ENCODE data around the gene ARL5B.
"Not testable (repeated sequence)": the region's sequence is repeated elsewhere in the genome, so short reads cannot be mapped to it uniquely, and the experiment has no call there.

ARL5B gene, protein sequence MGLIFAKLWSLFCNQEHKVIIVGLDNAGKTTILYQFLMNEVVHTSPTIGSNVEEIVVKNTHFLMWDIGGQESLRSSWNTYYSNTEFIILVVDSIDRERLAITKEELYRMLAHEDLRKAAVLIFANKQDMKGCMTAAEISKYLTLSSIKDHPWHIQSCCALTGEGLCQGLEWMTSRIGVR

GRCh38 chr10:18659125-18659818 is at the start of gene ARL5B:
Gene ARL5B (plus strand): TSS chr10:18659431. CDS start chr10:18659638, 207 bp downstream.
- peak; percentile 97 for DNase-seq (ENCODE audit: low spot score)

GRCh38 chr10:18610517-18610916 is 48.7 kb upstream of the ARL5B start:
- DNase-seq (ENCODE audit: low spot score), result no peak

DNA sequence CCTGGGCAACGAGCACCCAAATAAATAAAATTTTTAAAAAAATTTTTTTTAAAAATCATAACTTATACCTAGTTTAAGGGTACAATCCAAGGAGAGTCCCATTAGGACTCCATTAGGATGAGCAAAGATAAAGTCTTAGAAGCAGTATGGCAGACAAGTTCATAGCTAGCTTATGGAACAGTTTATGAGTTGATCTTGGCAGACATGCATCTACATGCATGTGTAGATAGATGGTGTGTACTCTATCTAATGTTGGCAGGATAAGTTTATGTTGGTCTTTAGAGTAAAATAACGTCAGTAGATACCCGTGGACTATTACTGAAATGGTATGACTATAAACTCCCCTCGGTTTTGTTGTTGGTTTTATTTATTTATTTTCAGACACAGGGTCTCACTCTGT is 48.1 kb upstream of the ARL5B start:
- no peak for DNase-seq (ENCODE audit: low spot score)

DNA sequence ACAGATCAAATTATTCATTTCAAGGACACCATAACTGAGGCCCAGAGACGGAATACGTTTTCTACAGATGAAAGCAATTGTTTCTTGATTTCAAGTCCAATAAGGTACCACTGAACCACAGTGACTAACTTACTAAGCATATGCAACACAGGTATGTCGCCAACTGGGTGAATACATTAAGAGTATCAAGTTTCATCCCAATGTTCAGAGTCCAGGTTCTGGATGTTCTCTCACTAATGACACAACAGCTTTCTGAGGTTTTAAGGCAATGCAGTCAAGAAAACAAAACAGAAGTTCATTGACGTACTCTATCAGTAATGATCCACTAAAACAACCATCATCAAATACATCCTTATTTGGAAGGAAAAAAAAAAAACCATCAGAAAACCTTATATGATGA is 43.6 kb upstream of the ARL5B start:
- no peak for DNase-seq (ENCODE audit: low spot score)

DNA sequence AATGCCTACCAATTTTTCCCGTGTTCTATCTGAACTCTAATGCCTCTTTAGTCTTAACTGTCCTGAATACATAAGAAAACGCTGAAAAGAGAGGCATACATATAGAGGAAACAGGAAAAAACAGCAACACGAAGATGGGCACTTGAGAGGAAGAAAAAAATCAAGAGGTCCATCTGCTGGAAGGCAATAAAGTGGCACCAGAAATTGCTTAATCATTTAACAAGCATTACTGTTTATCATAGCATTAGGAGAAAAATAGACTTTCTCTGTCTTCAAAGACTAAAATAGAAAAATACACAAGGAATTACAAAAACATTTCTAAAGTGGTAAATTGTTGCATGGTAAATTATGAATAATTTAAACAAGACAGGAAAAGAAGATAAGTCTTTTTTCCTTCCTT is 42.9 kb upstream of the ARL5B start:
- no peak for DNase-seq (ENCODE audit: low spot score)

GRCh38 chr10:18619016-18619415 is 40.2 kb upstream of the ARL5B start:
- no peak for DNase-seq (ENCODE audit: low spot score)

DNA sequence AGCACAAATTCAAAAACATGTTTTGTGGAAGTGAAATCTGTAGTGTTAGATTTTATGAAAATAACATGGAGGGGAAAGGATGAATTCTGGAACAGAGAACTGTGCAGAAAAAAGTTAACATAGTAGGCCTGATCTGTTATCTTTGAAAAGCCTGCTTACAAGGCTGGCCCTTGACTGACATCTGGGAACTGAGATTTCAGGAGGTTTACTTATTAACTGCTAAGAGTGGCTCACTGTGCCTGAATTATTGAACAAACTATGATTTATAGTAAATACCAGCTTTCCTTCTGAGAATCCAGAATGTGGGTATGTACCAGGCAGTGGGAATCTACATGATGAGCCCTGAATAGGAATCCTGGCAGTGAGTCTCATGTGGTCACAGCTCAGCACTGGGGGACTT is 38.4 kb upstream of the ARL5B start:
- no peak for DNase-seq (ENCODE audit: low spot score)

DNA sequence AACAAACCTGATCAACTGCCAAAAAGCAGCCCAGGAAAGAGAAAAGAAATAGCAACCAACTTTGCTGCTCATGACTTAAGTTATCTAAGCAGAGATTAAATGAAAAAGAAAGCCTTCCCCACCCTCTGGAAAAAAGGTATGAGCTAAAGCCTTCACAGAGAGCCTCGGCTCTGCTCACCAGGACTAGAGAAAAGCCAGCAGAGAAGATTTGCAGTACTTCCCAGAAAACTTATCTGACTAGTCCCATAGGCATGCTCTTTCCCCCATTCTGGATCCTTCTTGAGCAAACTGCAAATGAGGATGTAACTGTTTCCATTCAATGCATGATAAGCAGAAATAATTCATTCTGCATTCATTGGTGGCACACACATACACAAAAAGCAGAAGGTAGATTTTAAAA is 35.6 kb upstream of the ARL5B start:
- DNase-seq (ENCODE audit: low spot score), result not testable (repeated sequence)

DNA sequence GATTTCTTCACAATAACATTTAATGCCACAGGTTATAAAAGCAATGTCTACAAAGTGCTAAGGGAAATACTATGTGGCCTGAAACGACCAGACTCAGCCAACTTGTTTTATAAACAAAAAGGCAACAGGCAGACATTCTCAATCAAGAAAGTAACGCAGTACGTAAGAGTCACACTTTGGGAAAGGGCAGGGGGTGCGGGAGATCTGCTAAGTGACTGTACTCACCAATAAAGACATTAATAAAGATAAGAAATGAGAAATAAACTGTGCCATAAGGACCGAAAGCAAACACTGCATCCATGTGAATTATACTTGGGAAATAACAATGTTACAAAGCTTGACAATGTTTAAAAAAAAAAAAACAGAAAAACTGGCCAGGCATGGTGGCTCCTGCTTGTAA is 33.3 kb upstream of the ARL5B start:
- no peak for DNase-seq (ENCODE audit: low spot score)

GRCh38 chr10:18627452-18628018 is 31.7 kb upstream of the ARL5B start:
- DNase-seq (ENCODE audit: low spot score), result peak; percentile 81

- DNase-seq (ENCODE audit: low spot score), result not testable (repeated sequence)
Measured at GRCh38 chr10:18632500-18632899, 26.7 kb upstream of the ARL5B start.

DNA sequence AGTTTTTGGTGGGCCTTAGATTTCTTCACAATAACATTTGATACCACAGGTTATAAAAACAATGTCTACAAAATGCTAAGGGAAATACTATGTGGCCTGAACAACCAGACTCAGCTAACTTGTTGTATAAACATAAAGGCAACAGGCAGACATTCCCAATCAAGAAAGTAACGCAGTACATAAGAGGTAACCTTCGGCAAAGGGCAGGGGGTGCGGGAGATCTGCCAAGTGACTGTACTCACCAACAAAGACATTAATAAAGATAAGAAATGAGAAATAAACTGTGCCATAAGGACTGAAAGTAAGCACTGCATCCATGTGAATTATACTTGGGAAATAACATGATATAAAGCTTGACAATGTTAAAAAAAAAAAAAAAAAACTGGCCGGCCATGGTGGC is 23.2 kb upstream of the ARL5B start:
- DNase-seq (ENCODE audit: low spot score), result no peak

DNA sequence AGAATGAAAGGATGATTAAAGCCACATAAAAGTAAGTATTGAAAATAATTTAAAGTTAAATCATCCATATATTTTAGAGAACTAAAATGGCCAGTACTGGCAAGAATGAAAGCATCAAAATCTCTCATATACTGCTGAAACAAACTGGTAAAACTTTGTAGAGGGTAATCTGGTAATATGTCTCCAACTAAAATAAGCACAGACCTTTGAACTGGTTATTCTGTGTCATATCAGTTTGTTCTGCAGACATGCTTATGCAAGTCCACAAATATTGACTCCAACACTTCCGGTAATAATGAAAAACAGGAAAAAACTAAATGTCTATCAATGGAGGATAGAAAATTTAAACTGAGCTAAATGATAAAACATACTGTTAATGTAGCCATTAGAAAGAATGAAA is 21.8 kb upstream of the ARL5B start:
- DNase-seq (ENCODE audit: low spot score), result not testable (repeated sequence)

- DNase-seq (ENCODE audit: low spot score), result not testable (repeated sequence)
Measured at GRCh38 chr10:18639719-18640118, 19.5 kb upstream of the ARL5B start.

GRCh38 chr10:18647151-18647550 is 12.1 kb upstream of the ARL5B start:
- no peak for DNase-seq (ENCODE audit: low spot score)

GRCh38 chr10:18647945-18648344 is 11.3 kb upstream of the ARL5B start:
- no peak for DNase-seq (ENCODE audit: low spot score)

DNA sequence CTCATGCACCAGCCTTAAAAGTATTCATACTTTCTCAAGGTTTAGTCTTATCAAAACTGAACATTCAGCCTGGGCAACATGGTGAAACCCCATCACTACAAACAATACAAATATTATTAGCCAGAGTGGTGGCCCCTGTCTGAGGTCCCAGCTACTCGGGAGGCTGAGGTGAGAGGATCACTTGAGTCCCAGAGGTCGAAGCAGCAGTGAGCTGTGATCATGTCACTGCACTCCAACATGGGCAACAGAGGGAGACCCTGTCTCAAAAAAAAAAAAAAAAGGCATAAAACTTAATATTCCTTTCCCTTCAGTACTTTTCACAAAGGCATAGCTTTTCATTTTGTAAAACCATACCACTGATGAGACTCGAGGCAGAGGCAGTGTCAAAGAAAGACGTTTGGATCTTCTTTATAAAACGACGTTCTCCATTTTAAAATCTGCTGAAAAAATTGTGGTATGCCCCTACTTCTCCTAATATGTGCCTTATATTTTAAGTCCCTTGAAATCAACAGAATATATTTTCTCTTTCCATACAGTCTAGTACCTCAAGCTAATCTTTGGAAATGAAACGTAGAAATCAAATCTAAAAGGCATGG is 9.8 kb upstream of the ARL5B start:
- no peak for DNase-seq (ENCODE audit: low spot score)

DNA sequence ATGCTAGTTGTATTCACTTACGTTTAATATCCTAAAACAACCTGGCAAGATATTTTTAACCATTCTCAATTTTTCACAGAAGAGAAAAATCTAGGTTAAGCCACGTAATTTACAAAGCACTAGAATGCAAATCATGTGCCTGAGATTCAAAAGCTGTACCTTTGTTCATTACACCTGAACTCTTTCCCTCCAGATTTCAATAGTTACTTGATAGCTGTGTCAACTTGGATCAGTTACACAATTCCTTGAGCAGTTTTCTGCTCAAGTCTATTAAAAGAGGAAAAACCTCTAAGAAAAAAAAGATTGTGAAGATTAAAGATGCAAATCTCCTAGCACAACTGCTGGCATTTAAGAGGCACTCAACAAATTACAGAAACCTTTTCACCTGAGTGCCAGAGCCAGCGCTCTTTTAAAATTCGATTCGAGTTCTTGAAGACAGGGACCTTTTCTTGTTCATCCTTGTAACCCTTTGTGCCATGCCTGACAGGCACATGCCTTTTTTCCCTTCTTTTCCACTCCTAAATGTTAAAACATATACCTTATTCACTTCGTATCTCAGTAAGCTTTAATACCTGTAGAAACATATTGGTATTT is 8.7 kb upstream of the ARL5B start:
- DNase-seq (ENCODE audit: low spot score), result no peak

- DNase-seq (ENCODE audit: low spot score), result peak; percentile 90
Measured at GRCh38 chr10:18651324-18652007, 7.8 kb upstream of the ARL5B start, which contains the start of gene NSUN6. Gene NSUN6 (minus strand): TSS chr10:18651587. CDS start chr10:18651203, 384 bp downstream.

DNA sequence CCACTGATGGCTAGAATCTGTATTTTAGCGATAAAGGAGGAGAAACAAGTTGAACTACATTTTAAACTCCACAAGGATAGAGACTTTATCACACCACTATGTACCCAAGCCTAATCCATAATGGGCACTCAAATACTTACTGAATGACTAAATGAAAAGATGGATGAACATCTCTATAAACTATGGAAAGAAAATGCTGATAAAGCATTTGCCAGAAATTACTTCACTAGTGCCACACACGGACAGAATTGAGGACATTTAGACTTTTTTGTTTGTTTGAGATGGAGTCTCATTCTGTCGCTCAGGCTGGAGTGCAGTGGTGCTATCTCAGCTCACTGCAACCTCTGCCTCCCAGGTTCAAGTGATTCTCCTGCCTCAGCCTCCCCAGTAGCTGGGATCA is 6.1 kb upstream of the ARL5B start:
- DNase-seq (ENCODE audit: low spot score), result no peak

DNA sequence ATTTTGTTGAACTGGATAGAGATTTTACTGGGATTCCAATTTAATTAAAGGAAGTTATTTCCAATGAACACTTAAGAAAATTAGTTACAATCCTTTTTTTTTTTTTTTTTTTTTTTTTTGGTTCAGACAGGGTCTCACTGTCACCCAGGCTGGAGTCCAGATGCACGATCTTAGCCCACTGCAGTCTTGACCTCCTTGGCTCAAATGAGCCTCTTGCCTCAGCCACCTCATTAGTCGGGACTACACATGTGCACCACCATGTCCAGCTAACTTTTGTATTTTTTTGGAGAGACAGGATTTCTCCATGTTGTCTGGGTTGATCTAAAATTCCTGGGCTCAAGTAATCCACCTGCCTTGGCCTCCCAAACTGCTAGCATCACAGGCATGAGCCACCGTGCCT is 2.5 kb upstream of the ARL5B start:
- DNase-seq (ENCODE audit: low spot score), result no peak
